Thyroid gland (tissue), 4 donors: Measurements from ENCODE around the gene PDE10A.

Experiments
- POLR2A ChIP-seq, 2 donors: fragments of 450-650 bp; IDR thresholded peaks; one replicate each; pipeline ENCODE4 v1.6.1; 2017; ENCODE audit warnings: antibody characterized with exemption in 2 of 2, mild to moderate bottlenecking in 2 of 2, moderate library complexity in 1 of 2
- TF ChIP-seq, protein P1 (sequence below), 6 experiments: fragments of 200-600 bp in 3 of 6; fragments of 450-650 bp in 3 of 6; sonication (generic) in 3 of 6; IDR thresholded peaks; one replicate each; pipeline ENCODE4 v1.5.1; 2016 to 2019; ENCODE audit warnings: antibody characterized with exemption in 6 of 6, mild to moderate bottlenecking in 2 of 6, inconsistent platforms in 1 of 6, moderate library complexity in 1 of 6

DNA sequence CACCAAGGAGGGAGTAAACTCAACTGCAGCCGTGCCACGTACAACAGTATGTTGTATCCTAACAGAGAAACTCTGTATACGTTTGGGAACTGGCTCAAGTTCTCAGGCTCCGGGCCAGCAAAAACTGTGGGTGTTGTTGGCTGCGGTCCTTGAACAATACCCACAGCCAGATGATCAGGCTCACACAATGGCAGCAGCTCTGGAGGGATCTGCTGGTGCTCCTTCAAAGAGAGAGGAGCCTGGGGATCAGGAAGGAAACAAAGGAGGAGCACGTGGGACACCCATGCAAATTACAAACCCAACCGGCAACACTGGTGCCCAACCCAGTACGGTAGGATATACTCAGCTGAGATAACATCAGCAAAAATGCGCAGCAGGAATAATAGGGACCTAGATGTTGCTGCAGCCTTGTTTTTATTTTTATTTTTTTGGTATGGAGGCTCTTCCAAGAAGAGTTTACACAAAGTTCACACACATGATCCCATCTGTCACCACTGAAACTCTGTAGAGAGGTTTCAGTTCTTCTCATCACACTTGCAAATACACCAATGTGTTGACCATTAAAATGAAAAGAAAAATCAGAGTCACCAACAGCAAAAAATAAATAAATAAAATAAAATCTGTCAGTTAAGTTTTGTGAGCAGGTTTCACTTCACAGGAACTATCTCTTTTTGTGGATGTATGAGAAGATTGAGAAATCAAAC lies 41.2 kb upstream of the PDE10A start:
- TF ChIP-seq, protein P1, sequence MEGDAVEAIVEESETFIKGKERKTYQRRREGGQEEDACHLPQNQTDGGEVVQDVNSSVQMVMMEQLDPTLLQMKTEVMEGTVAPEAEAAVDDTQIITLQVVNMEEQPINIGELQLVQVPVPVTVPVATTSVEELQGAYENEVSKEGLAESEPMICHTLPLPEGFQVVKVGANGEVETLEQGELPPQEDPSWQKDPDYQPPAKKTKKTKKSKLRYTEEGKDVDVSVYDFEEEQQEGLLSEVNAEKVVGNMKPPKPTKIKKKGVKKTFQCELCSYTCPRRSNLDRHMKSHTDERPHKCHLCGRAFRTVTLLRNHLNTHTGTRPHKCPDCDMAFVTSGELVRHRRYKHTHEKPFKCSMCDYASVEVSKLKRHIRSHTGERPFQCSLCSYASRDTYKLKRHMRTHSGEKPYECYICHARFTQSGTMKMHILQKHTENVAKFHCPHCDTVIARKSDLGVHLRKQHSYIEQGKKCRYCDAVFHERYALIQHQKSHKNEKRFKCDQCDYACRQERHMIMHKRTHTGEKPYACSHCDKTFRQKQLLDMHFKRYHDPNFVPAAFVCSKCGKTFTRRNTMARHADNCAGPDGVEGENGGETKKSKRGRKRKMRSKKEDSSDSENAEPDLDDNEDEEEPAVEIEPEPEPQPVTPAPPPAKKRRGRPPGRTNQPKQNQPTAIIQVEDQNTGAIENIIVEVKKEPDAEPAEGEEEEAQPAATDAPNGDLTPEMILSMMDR (IDR thresholded peaks at IDR 0.05), result no peak
- TF ChIP-seq POLR2A (IDR thresholded peaks at IDR 0.05), result no peak
